GM10266 (cell line): Measurements from ENCODE around the gene FXYD4.

Experiments used
- DNase-seq: peaks from one replicate; pipeline ENCODE4 v3.0.0; 2012; ENCODE audit errors: extremely low spot score
- CTCF ChIP-seq: IDR thresholded peaks from 2 replicates; pipeline ENCODE4 v1.5.1; 2012; ENCODE audit warnings: mild to moderate bottlenecking, low read depth; ENCODE audit not compliant: control insufficient read depth, insufficient read depth; ENCODE audit errors: missing control alignments

The FXYD4 gene

GRCh38 chr10:43341450-43341849 lies 30.0 kb upstream of the FXYD4 start:
- TF ChIP-seq CTCF = no peak
- DNase-seq = no peak

- DNase-seq = no peak
- no peak for TF ChIP-seq CTCF
These were observed 28.9 kb upstream of the FXYD4 start for GRCh38 chr10:43342279-43343125.

- no peak for TF ChIP-seq CTCF
- DNase-seq = no peak
These were observed 28.3 kb upstream of the FXYD4 start for GRCh38 chr10:43343126-43343525.

- no peak for TF ChIP-seq CTCF
- DNase-seq = no peak
These were observed 27.4 kb upstream of the FXYD4 start for GRCh38 chr10:43344051-43344450.

- TF ChIP-seq CTCF = no peak
- peak; percentile 33 for DNase-seq
These were observed 23.4 kb upstream of the FXYD4 start for GRCh38 chr10:43347997-43348396.

- TF ChIP-seq CTCF = peak; percentile 91
- peak; percentile 96 for DNase-seq
These were observed 22.7 kb upstream of the FXYD4 start for GRCh38 chr10:43348511-43349312.

- no peak for TF ChIP-seq CTCF
- no peak for DNase-seq
These were observed 21.3 kb upstream of the FXYD4 start for GRCh38 chr10:43350156-43350555.
